Panc1 (cell line): ENCODE results near the gene MMP28. TPM values are rescaled to one million over a fixed set of nuclear protein-coding genes. Genes with fewer than 3 reads are reported as not detected.

ENCODE experiments used
- ATAC-seq: fragments of 200-7000 bp; cut with Tn5 transposase; 2 replicates; pipeline ENCODE4 v1.9.1; 2020; ENCODE audit warnings: mild to moderate bottlenecking, moderate library complexity
- BruUV-seq: library from RNA; stranded (reverse); fragments of 400-500 nt; replicated peaks from 2 replicates; lab custom pipeline; 2021; lab: Mats Ljungman, UMichigan
- CTCF ChIA-PET: fragments of 300-600 bp; sonication (Branson Sonifier 250); formaldehyde crosslinking; loops from one replicate; lab custom pipeline; 2022; ENCODE audit warnings: antibody characterized with exemption; lab: Charles Lee
- POLR2A ChIA-PET: fragments of 300-600 bp; sonication (Branson Sonifier 250); formaldehyde crosslinking; loops from one replicate; lab custom pipeline; 2022; ENCODE audit warnings: antibody characterized with exemption; lab: Charles Lee
- DNase-seq: peaks from one replicate; pipeline ENCODE4 v3.0.0-alpha.2; 2010; ENCODE audit warnings: low read depth, low spot score
- H3K27ac ChIP-seq: 2 replicates; pipeline ENCODE4 v1.5.1; 2011; ENCODE audit warnings: mild to moderate bottlenecking, low read length, inconsistent platforms
- H3K27me3 ChIP-seq: fragments of 200-500 bp; sonication (Bioruptor generic); 2 replicates; pipeline ENCODE4 v1.6.0; 2014; ENCODE audit warnings: low read length, inconsistent platforms; ENCODE audit not compliant: control insufficient read depth, insufficient read depth
- H3K36me3 ChIP-seq: fragments of 200-500 bp; sonication (Bioruptor generic); 2 replicates; pipeline ENCODE4 v1.5.1; 2014; ENCODE audit warnings: inconsistent platforms, mild to moderate bottlenecking, low read length, moderate library complexity; ENCODE audit not compliant: control insufficient read depth, insufficient read depth
- H3K4me1 ChIP-seq: 2 replicates; pipeline ENCODE4 v1.5.1; 2011; ENCODE audit warnings: inconsistent platforms, mild to moderate bottlenecking, low read length, moderate library complexity; ENCODE audit not compliant: control insufficient read depth, insufficient read depth
- H3K4me3 ChIP-seq, 2 experiments: 2 replicates each; pipeline ENCODE4 v1.5.1; 2011 to 2012; ENCODE audit warnings: low read depth in 2 of 2, low read length in 2 of 2, mild to moderate bottlenecking in 2 of 2, inconsistent platforms in 1 of 2, moderate library complexity in 1 of 2
- H3K9me3 ChIP-seq: fragments of 200-500 bp; sonication (Bioruptor generic); 2 replicates; pipeline ENCODE4 v1.5.1; 2014; ENCODE audit warnings: low read depth, mild to moderate bottlenecking, inconsistent platforms, low read length, moderate library complexity; ENCODE audit not compliant: control insufficient read depth, insufficient read depth
- POLR2AphosphoS5 ChIP-seq: IDR thresholded peaks from 2 replicates; pipeline ENCODE4 v1.6.1; 2012; ENCODE audit warnings: mild to moderate bottlenecking, low read depth, low read length, moderate library complexity
- SIN3A ChIP-seq: IDR thresholded peaks from 2 replicates; pipeline ENCODE4 v1.6.1; 2012; ENCODE audit warnings: low read depth, mild to moderate bottlenecking, low read length, moderate library complexity, borderline replicate concordance; ENCODE audit not compliant: insufficient read depth
- TCF7L2 ChIP-seq: IDR thresholded peaks from 2 replicates; pipeline ENCODE4 v1.6.1; 2011; ENCODE audit warnings: mild to moderate bottlenecking, low read depth, low read length, inconsistent platforms
- in situ Hi-C: cut with HindIII; loops from 2 replicates; pipeline ENCODE4 v1.10.0; 2016; ENCODE audit warnings: low sequenced_read_pairs, low pct_unique_long_range_greater_than_20kb
- intact Hi-C: fragments of 100-400 bp; cut with micrococcal nuclease; formaldehyde crosslinking; loops from one replicate; pipeline ENCODE4 v1.10.0; 2022; ENCODE audit not compliant: unreplicated experiment
- total RNA-seq: library from RNA; stranded (reverse); gene quantifications from one replicate; pipeline ENCODE4 v1.2.1, GENCODE V29; 2021; ENCODE audit not compliant: unreplicated experiment
- TF ChIP-seq, protein P1 (sequence below): fragments of 450-650 bp; IDR thresholded peaks from 2 replicates; pipeline ENCODE4 v1.5.1; 2017; ENCODE audit warnings: mild to moderate bottlenecking
- TF ChIP-seq, protein P2 (sequence below), 2 experiments: IDR thresholded peaks; 2 replicates each; pipeline ENCODE4 v1.6.1; 2011 to 2012; ENCODE audit warnings: low read depth in 2 of 2, control low read depth in 1 of 2, low read length in 1 of 2, mild to moderate bottlenecking in 1 of 2, moderate library complexity in 1 of 2; ENCODE audit not compliant: insufficient read depth in 1 of 2

Gene MMP28
- total RNA-seq, 1 experiment from 2014 or later: 1.6 TPM

DNA sequence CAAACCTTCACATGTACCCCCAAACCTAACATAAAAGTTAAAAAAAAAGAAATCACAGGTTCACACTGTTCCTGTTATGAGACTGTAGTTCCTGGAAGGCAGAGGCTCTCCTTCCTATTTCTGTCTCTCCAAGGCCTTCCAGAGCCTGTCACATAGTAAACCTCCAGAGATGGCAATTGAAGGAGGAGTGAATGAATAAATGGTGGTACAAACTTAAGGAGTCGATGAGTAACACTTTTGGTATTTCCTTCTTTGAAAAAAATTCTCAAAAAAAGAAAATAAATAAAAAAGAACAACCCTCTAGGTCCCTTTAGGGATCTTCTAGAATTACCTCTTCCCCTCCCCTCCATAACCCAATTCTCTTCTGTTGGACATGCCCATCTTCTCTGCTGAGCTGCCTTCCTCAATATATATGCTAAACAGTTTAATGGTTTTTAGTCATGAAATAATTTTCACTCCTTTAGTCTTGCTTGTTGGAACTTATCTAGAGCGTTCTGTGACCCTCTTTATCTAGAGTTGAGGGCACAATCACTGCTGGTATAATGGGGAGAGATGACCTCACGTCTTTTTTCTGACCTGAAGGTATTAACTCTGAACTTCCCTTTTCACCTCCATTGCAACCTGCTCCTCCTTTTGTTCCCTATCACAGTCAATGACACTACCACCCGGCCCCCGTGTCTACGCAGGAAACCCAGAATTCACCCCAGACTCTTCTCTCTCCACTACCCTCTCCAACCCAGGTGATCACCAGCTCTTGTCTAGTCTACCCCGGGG lies 12.1 kb upstream of the MMP28 start:
- CTCF ChIA-PET: interaction anchor here (1.1 to 2.0 kb wide), 2 partner anchors 43 to 88 kb away, joined by 3 to 35 read pairs; no protein-coding TSS in a partner anchor
- DNase-seq (no peak), ATAC-seq (no peak)
- Histone ChIP-seq H3K27me3 (no peaks in the 10 kb centered on the region), H3K36me3 (peaks cover 12% of the 10 kb centered on the region), H3K4me3 (no peak overlapping the region), H3K27ac (peak overlapping the region; percentile 98; the same call in 1 of the 2 replicates), H3K4me1 (peaks cover 22% of the 10 kb centered on the region), H3K9me3 (no peaks in the 10 kb centered on the region)
- in situ Hi-C loops (no loop called here), intact Hi-C loops (no loop called here)
- POLR2A ChIA-PET: interaction anchor here (0.5 to 0.6 kb wide), 2 partner anchors 32 to 45 kb away, joined by 3 read pairs; no protein-coding TSS in a partner anchor
- TF ChIP-seq TCF7L2 (no peak), POLR2AphosphoS5 (no peak), SIN3A (no peak)
- TF ChIP-seq, protein P1, sequence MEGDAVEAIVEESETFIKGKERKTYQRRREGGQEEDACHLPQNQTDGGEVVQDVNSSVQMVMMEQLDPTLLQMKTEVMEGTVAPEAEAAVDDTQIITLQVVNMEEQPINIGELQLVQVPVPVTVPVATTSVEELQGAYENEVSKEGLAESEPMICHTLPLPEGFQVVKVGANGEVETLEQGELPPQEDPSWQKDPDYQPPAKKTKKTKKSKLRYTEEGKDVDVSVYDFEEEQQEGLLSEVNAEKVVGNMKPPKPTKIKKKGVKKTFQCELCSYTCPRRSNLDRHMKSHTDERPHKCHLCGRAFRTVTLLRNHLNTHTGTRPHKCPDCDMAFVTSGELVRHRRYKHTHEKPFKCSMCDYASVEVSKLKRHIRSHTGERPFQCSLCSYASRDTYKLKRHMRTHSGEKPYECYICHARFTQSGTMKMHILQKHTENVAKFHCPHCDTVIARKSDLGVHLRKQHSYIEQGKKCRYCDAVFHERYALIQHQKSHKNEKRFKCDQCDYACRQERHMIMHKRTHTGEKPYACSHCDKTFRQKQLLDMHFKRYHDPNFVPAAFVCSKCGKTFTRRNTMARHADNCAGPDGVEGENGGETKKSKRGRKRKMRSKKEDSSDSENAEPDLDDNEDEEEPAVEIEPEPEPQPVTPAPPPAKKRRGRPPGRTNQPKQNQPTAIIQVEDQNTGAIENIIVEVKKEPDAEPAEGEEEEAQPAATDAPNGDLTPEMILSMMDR: no peak
- TF ChIP-seq, protein P2, sequence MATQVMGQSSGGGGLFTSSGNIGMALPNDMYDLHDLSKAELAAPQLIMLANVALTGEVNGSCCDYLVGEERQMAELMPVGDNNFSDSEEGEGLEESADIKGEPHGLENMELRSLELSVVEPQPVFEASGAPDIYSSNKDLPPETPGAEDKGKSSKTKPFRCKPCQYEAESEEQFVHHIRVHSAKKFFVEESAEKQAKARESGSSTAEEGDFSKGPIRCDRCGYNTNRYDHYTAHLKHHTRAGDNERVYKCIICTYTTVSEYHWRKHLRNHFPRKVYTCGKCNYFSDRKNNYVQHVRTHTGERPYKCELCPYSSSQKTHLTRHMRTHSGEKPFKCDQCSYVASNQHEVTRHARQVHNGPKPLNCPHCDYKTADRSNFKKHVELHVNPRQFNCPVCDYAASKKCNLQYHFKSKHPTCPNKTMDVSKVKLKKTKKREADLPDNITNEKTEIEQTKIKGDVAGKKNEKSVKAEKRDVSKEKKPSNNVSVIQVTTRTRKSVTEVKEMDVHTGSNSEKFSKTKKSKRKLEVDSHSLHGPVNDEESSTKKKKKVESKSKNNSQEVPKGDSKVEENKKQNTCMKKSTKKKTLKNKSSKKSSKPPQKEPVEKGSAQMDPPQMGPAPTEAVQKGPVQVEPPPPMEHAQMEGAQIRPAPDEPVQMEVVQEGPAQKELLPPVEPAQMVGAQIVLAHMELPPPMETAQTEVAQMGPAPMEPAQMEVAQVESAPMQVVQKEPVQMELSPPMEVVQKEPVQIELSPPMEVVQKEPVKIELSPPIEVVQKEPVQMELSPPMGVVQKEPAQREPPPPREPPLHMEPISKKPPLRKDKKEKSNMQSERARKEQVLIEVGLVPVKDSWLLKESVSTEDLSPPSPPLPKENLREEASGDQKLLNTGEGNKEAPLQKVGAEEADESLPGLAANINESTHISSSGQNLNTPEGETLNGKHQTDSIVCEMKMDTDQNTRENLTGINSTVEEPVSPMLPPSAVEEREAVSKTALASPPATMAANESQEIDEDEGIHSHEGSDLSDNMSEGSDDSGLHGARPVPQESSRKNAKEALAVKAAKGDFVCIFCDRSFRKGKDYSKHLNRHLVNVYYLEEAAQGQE (IDR thresholded peaks at IDR 0.05; ENCODE audit: insufficient read depth in 1 of 2, low read depth in 2 of 2, low read length in 1 of 2): no peak
- BruUV-seq: no TSS peak

DNA sequence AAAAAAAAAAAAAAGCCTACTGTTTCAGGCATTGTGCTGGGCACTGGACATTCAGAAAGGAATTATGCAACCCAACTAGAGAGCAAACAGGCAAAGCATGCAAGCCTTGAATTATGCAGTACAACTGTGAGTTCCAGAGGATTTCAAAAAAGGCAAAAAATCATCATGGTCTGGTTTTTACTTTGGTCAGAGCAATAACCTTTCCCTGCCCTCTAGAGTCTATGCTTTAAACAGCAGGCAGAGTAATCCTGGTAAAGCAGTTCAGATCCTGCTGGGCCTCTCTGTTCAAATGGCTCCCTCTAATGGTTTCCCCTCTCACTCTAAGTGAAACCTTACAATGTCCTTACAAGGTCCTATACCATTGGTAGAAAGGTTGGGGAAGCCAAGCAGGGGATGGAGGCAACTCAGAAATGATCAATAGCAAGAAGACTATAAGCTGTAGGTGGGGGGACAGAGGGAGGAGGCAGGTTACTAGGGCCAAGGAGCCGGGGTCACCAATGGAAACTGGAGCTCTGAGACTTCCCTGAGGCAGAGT lies 9.3 kb upstream of the MMP28 start:
- ChIA-PET CTCF (interaction anchor here (1.2 to 3.2 kb wide), 5 partner anchors 35 to 54 kb away, joined by 4 to 37 read pairs (median 21); no protein-coding TSS in a partner anchor), POLR2A (interaction anchor here (0.6 to 0.7 kb wide), 2 partner anchors 15 to 142 kb away, joined by 14 to 18 read pairs; no protein-coding TSS in a partner anchor)
- peak; percentile 76 for ATAC-seq
- no peak overlapping the region for H3K4me3 ChIP-seq
- peaks cover 8% of the 10 kb centered on the region for H3K4me1 ChIP-seq
- H3K36me3 ChIP-seq: no peaks in the 10 kb centered on the region
- no peak overlapping the region for H3K27ac ChIP-seq
- intact Hi-C loops (loop anchor here (1.0 kb wide), 1 partner anchor 37 kb away; no protein-coding TSS in a partner anchor), in situ Hi-C loops (no loop called here)
- DNase-seq: peak; percentile 74
- TF ChIP-seq, protein P1: peak; percentile 95
- TF ChIP-seq TCF7L2: no peak; the same call in 1 of the 2 replicates
- TF ChIP-seq, protein P2 (IDR thresholded peaks at IDR 0.05; ENCODE audit: insufficient read depth in 1 of 2, low read depth in 2 of 2, low read length in 1 of 2): no peak
- no peaks in the 10 kb centered on the region for H3K9me3 ChIP-seq
- BruUV-seq: no TSS peak
- H3K27me3 ChIP-seq: no peaks in the 10 kb centered on the region
